HL-60 (cell line): ENCODE results near the gene TOR2A.

ENCODE experiments used
- DNase-seq, 2 experiments: peaks; one replicate each; pipeline ENCODE4 v3.0.0-alpha.2; 2010 to 2020; ENCODE audit warnings: low read depth in 1 of 2, low spot score in 1 of 2
- H3K27ac ChIP-seq: fragments of 250-450 bp; sonication (Bioruptor Pico); replicated peaks from 2 replicates; pipeline ENCODE4 v1.5.1; 2020; ENCODE audit warnings: mild to moderate bottlenecking, moderate library complexity
- H3K27me3 ChIP-seq: fragments of 250-450 bp; sonication (Bioruptor Pico); 2 replicates; pipeline ENCODE4 v1.5.1; 2021; ENCODE audit warnings: mild to moderate bottlenecking, moderate library complexity; ENCODE audit not compliant: insufficient read depth, poor library complexity, severe bottlenecking
- H3K4me3 ChIP-seq: replicated peaks from 2 replicates; pipeline ENCODE4 v1.5.1; 2011; ENCODE audit warnings: mild to moderate bottlenecking, control low read depth, low read length; ENCODE audit not compliant: insufficient read depth
- GABPA ChIP-seq: IDR thresholded peaks from 2 replicates; pipeline ENCODE4 v1.6.1; 2012; ENCODE audit warnings: low read depth
- POLR2AphosphoS5 ChIP-seq: IDR thresholded peaks from 2 replicates; pipeline ENCODE4 v1.6.1; 2012; ENCODE audit warnings: low read depth
- REST ChIP-seq: IDR thresholded peaks from 2 replicates; pipeline ENCODE4 v1.6.1; 2012; ENCODE audit warnings: low read depth; ENCODE audit not compliant: insufficient replicate concordance
- SPI1 ChIP-seq: IDR thresholded peaks from 2 replicates; pipeline ENCODE4 v1.6.1; 2012; ENCODE audit warnings: low read depth, mild to moderate bottlenecking, borderline replicate concordance
- TF ChIP-seq, protein P1 (sequence below): IDR thresholded peaks from one replicate; pipeline ENCODE4 v1.5.1; 2011; ENCODE audit warnings: low read length, control low read depth, inconsistent platforms; ENCODE audit not compliant: insufficient read depth

Gene TOR2A

GRCh38 chr9:127684576-127684975 lies 50.5 kb downstream of the TOR2A start:
- TF ChIP-seq, protein P1, sequence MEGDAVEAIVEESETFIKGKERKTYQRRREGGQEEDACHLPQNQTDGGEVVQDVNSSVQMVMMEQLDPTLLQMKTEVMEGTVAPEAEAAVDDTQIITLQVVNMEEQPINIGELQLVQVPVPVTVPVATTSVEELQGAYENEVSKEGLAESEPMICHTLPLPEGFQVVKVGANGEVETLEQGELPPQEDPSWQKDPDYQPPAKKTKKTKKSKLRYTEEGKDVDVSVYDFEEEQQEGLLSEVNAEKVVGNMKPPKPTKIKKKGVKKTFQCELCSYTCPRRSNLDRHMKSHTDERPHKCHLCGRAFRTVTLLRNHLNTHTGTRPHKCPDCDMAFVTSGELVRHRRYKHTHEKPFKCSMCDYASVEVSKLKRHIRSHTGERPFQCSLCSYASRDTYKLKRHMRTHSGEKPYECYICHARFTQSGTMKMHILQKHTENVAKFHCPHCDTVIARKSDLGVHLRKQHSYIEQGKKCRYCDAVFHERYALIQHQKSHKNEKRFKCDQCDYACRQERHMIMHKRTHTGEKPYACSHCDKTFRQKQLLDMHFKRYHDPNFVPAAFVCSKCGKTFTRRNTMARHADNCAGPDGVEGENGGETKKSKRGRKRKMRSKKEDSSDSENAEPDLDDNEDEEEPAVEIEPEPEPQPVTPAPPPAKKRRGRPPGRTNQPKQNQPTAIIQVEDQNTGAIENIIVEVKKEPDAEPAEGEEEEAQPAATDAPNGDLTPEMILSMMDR, result no peak
- TF ChIP-seq GABPA, result no peak
- no peak for TF ChIP-seq REST
- TF ChIP-seq POLR2AphosphoS5, result no peak
- TF ChIP-seq SPI1, result no peak

GRCh38 chr9:127683723-127684122 lies 51.4 kb downstream of the TOR2A start:
- Histone ChIP-seq H3K27ac (no peak overlapping the region), H3K27me3 (no peaks in the 10 kb centered on the region), H3K4me3 (no peak overlapping the region)
- TF ChIP-seq, protein P1, result no peak
- TF ChIP-seq POLR2AphosphoS5, result no peak
- TF ChIP-seq SPI1, result no peak
- no peak for TF ChIP-seq REST
- no peak for TF ChIP-seq GABPA
- DNase-seq, result no peak

More at GRCh38 chr9:127684576-127684975, 50.5 kb downstream of the TOR2A start:
- DNase-seq, result no peak
- Histone ChIP-seq H3K27me3 (no peaks in the 10 kb centered on the region), H3K27ac (no peak overlapping the region), H3K4me3 (no peak overlapping the region)

- TF ChIP-seq POLR2AphosphoS5, result no peak
- Histone ChIP-seq H3K27me3 (no peaks in the 10 kb centered on the region), H3K4me3 (no peak overlapping the region), H3K27ac (no peak overlapping the region)
- no peak for DNase-seq
Observed at GRCh38 chr9:127682351-127683136, 52.5 kb downstream of the TOR2A start.
